Measurements from ENCODE around the gene TAF15.

DNA sequence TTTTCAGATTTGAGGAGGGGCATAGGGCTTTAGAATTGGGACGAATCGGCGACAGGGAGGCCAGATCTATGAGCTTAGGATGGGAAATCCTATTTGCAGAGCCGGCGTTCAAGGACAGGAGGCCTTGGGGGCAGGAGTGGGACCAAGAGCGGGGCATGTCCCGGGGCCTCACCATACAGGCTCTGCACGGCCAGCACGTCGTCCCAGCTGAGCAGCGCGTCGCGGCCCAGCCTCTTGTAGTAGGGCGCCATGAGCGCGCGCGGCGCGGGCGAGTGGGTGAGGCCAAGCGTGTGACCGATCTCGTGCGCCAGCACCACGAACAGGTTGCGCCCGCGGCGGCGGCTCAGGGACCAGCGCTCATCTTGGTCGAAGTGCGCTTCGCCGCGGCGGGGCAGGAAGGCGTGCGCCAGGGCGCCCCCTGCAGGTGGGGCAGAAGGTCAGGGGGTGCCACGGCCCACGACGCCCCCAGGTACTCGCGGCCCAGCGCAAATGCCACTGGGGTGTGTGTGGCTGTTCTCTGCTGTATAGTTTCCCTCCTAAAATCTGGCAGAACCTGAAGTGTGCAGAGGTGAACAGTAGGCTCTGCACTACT, 39.3 kb upstream of the TAF15 start:
- TF ChIP-seq, protein P1, sequence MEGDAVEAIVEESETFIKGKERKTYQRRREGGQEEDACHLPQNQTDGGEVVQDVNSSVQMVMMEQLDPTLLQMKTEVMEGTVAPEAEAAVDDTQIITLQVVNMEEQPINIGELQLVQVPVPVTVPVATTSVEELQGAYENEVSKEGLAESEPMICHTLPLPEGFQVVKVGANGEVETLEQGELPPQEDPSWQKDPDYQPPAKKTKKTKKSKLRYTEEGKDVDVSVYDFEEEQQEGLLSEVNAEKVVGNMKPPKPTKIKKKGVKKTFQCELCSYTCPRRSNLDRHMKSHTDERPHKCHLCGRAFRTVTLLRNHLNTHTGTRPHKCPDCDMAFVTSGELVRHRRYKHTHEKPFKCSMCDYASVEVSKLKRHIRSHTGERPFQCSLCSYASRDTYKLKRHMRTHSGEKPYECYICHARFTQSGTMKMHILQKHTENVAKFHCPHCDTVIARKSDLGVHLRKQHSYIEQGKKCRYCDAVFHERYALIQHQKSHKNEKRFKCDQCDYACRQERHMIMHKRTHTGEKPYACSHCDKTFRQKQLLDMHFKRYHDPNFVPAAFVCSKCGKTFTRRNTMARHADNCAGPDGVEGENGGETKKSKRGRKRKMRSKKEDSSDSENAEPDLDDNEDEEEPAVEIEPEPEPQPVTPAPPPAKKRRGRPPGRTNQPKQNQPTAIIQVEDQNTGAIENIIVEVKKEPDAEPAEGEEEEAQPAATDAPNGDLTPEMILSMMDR (conservative IDR thresholded peaks at IDR 0.05; ENCODE audit: low read length): peak; percentile 66
- no peak for TF ChIP-seq EZH2phosphoT487 (IDR thresholded peaks at IDR 0.05; ENCODE audit: borderline replicate concordance, low read depth, low read length)
